ENCODE results near the gene EVI5.

EVI5 gene

GRCh38 chr1:92764116-92764515 lies 20.8 kb downstream of the EVI5 start:
- Histone ChIP-seq H3K36me3 (ENCODE audit: insufficient read depth, low read length) (no peaks in the 10 kb centered on the region), H3K9me3 (ENCODE audit: low read depth, low read length) (peaks cover 3% of the 10 kb centered on the region; the same call in 1 of the 2 replicates), H3K4me3 (no peak overlapping the region), H3K9ac (ENCODE audit: insufficient read length) (no peak overlapping the region), H3K27ac (no peak overlapping the region)
- no peak for DNase-seq (ENCODE audit: low read depth, low spot score)
- no peak for TF ChIP-seq EZH2 (IDR thresholded peaks at IDR 0.05)
- no peak for TF ChIP-seq POLR2AphosphoS5 (IDR thresholded peaks at IDR 0.05; ENCODE audit: borderline replicate concordance, low read depth, low read length)
- no peak for TF ChIP-seq FOXP2 (optimal IDR thresholded peaks at IDR 0.05; ENCODE audit: control extremely low read depth, extremely low read length, insufficient read depth)

- Histone ChIP-seq H3K27ac (no peak overlapping the region), H3K9me3 (ENCODE audit: low read depth, low read length) (no peaks in the 10 kb centered on the region), H3K36me3 (ENCODE audit: insufficient read depth, low read length) (no peaks in the 10 kb centered on the region), H3K4me3 (no peak overlapping the region), H3K9ac (ENCODE audit: insufficient read length) (no peak overlapping the region)
- TF ChIP-seq POLR2AphosphoS5 (IDR thresholded peaks at IDR 0.05; ENCODE audit: borderline replicate concordance, low read depth, low read length) (no peak), FOXP2 (optimal IDR thresholded peaks at IDR 0.05; ENCODE audit: control extremely low read depth, extremely low read length, insufficient read depth) (no peak), EZH2 (IDR thresholded peaks at IDR 0.05) (no peak)
- DNase-seq (ENCODE audit: low read depth, low spot score) = no peak
Measured at GRCh38 chr1:92762355-92762754, 22.6 kb downstream of the EVI5 start.

GRCh38 chr1:92759361-92759760 lies 25.5 kb downstream of the EVI5 start:
- H3K27ac ChIP-seq = no peak overlapping the region
- H3K4me3 ChIP-seq = no peak overlapping the region
- H3K9me3 ChIP-seq (ENCODE audit: low read depth, low read length) = no peaks in the 10 kb centered on the region
- no peak overlapping the region for H3K9ac ChIP-seq (ENCODE audit: insufficient read length)
- DNase-seq (ENCODE audit: low read depth, low spot score) = no peak
- peaks cover 6% of the 10 kb centered on the region for H3K36me3 ChIP-seq (ENCODE audit: insufficient read depth, low read length)
- TF ChIP-seq POLR2AphosphoS5 (IDR thresholded peaks at IDR 0.05; ENCODE audit: borderline replicate concordance, low read depth, low read length) = no peak
- no peak for TF ChIP-seq FOXP2 (optimal IDR thresholded peaks at IDR 0.05; ENCODE audit: control extremely low read depth, extremely low read length, insufficient read depth)
- no peak for TF ChIP-seq EZH2 (IDR thresholded peaks at IDR 0.05)

- no peak overlapping the region for H3K27ac ChIP-seq
- peaks cover 8% of the 10 kb centered on the region for H3K36me3 ChIP-seq (ENCODE audit: insufficient read depth, low read length)
- TF ChIP-seq FOXP2 (optimal IDR thresholded peaks at IDR 0.05; ENCODE audit: control extremely low read depth, extremely low read length, insufficient read depth) = no peak
- no peak for TF ChIP-seq EZH2 (IDR thresholded peaks at IDR 0.05)
- no peak for TF ChIP-seq POLR2AphosphoS5 (IDR thresholded peaks at IDR 0.05; ENCODE audit: borderline replicate concordance, low read depth, low read length)
- no peaks in the 10 kb centered on the region for H3K9me3 ChIP-seq (ENCODE audit: low read depth, low read length)
- H3K4me3 ChIP-seq = no peak overlapping the region
- H3K9ac ChIP-seq (ENCODE audit: insufficient read length) = no peak overlapping the region
- no peak for DNase-seq (ENCODE audit: low read depth, low spot score)
Measured at GRCh38 chr1:92756537-92756936, 28.4 kb downstream of the EVI5 start.

- H3K36me3 ChIP-seq (ENCODE audit: insufficient read depth, low read length) = peaks cover 8% of the 10 kb centered on the region
- no peak overlapping the region for H3K9ac ChIP-seq (ENCODE audit: insufficient read length)
- no peaks in the 10 kb centered on the region for H3K9me3 ChIP-seq (ENCODE audit: low read depth, low read length)
- H3K4me3 ChIP-seq = no peak overlapping the region
- TF ChIP-seq FOXP2 (optimal IDR thresholded peaks at IDR 0.05; ENCODE audit: control extremely low read depth, extremely low read length, insufficient read depth) = no peak
- no peak for TF ChIP-seq POLR2AphosphoS5 (IDR thresholded peaks at IDR 0.05; ENCODE audit: borderline replicate concordance, low read depth, low read length)
- no peak overlapping the region for H3K27ac ChIP-seq
- no peak for DNase-seq (ENCODE audit: low read depth, low spot score)
Measured at GRCh38 chr1:92755541-92756461, 29.1 kb downstream of the EVI5 start.

GRCh38 chr1:92754719-92755050 lies 30.2 kb downstream of the EVI5 start:
- Histone ChIP-seq H3K27ac (no peak overlapping the region), H3K9me3 (ENCODE audit: low read depth, low read length) (no peaks in the 10 kb centered on the region), H3K4me3 (no peak overlapping the region), H3K9ac (ENCODE audit: insufficient read length) (no peak overlapping the region), H3K36me3 (ENCODE audit: insufficient read depth, low read length) (peaks cover 8% of the 10 kb centered on the region)
- DNase-seq (ENCODE audit: low read depth, low spot score) = no peak
- TF ChIP-seq EZH2 (IDR thresholded peaks at IDR 0.05) (no peak), FOXP2 (optimal IDR thresholded peaks at IDR 0.05; ENCODE audit: control extremely low read depth, extremely low read length, insufficient read depth) (no peak), POLR2AphosphoS5 (IDR thresholded peaks at IDR 0.05; ENCODE audit: borderline replicate concordance, low read depth, low read length) (no peak)

GRCh38 chr1:92754000-92754718 lies 30.7 kb downstream of the EVI5 start:
- H3K4me3 ChIP-seq = no peak overlapping the region
- H3K9ac ChIP-seq (ENCODE audit: insufficient read length) = no peak overlapping the region
- no peak overlapping the region for H3K27ac ChIP-seq
- no peaks in the 10 kb centered on the region for H3K9me3 ChIP-seq (ENCODE audit: low read depth, low read length)
- no peak for DNase-seq (ENCODE audit: low read depth, low spot score)
- no peak for TF ChIP-seq EZH2 (IDR thresholded peaks at IDR 0.05)
- TF ChIP-seq FOXP2 (optimal IDR thresholded peaks at IDR 0.05; ENCODE audit: control extremely low read depth, extremely low read length, insufficient read depth) = no peak
- peaks cover 8% of the 10 kb centered on the region for H3K36me3 ChIP-seq (ENCODE audit: insufficient read depth, low read length)

- Histone ChIP-seq H3K9ac (ENCODE audit: insufficient read length) (no peak overlapping the region), H3K9me3 (ENCODE audit: low read depth, low read length) (no peaks in the 10 kb centered on the region), H3K27ac (no peak overlapping the region), H3K36me3 (ENCODE audit: insufficient read depth, low read length) (peaks cover 8% of the 10 kb centered on the region), H3K4me3 (no peak overlapping the region)
- no peak for DNase-seq (ENCODE audit: low read depth, low spot score)
- TF ChIP-seq EZH2 (IDR thresholded peaks at IDR 0.05) = no peak
- no peak for TF ChIP-seq FOXP2 (optimal IDR thresholded peaks at IDR 0.05; ENCODE audit: control extremely low read depth, extremely low read length, insufficient read depth)
- no peak for TF ChIP-seq POLR2AphosphoS5 (IDR thresholded peaks at IDR 0.05; ENCODE audit: borderline replicate concordance, low read depth, low read length)
Measured at GRCh38 chr1:92752719-92753118, 32.2 kb downstream of the EVI5 start.
